Thyroid gland (tissue), 4 donors: ENCODE results near the gene SLC9A4.

Source experiments
- CTCF ChIP-seq, 6 experiments: fragments of 200-600 bp in 3 of 6; fragments of 450-650 bp in 3 of 6; sonication (generic) in 3 of 6; IDR thresholded peaks; one replicate each; pipeline ENCODE4 v1.5.1; 2016 to 2019; ENCODE audit warnings: antibody characterized with exemption in 6 of 6, mild to moderate bottlenecking in 2 of 6, inconsistent platforms in 1 of 6, moderate library complexity in 1 of 6
- POLR2A ChIP-seq, 2 donors: fragments of 450-650 bp; IDR thresholded peaks; one replicate each; pipeline ENCODE4 v1.6.1; 2017; ENCODE audit warnings: antibody characterized with exemption in 2 of 2, mild to moderate bottlenecking in 2 of 2, moderate library complexity in 1 of 2

- TF ChIP-seq CTCF (IDR thresholded peaks at IDR 0.05) = no peak
- no peak for TF ChIP-seq POLR2A (IDR thresholded peaks at IDR 0.05)
Observed at GRCh38 chr2:102538491-102538890, 65.5 kb downstream of the SLC9A4 start.
